Measurements from ENCODE around the gene CALML5.

The CALML5 gene

DNA sequence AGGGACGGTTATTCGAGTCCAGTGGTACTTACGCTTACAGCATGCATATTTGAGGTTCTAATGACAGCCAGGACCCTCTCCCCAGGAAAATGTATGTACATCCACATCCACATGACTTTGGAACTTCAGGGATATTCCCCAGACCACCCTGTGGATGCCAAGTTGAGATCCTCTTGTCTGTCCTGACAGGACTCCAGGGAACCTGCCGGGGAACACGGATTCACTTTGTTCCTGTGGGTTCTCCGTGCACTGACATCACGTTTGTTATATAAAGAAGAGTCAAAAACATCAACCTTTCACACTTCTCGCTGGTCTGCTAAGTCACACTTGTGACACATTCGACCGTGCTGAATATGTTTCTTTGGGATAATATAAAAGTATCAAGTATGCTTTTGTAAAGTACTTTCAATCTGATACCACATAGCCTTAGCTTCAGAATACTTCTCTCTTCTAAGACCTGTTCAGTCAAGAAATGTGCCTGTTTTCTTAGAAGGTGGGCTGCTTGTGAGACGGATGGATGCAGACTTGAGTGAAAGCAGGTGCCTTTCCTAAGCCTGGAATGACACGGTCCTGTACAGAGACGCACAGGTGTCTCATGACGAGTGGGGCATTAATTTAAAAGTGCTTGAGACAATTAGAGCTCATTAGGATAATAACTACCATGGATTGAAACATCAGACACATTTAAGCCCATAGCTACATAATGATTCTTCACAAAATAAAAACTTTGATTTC is 38.7 kb downstream of the CALML5 start:
- DNase-seq = no peak

- DNase-seq = no peak
These were observed 40.2 kb downstream of the CALML5 start for GRCh38 chr10:5458949-5459747.

DNA sequence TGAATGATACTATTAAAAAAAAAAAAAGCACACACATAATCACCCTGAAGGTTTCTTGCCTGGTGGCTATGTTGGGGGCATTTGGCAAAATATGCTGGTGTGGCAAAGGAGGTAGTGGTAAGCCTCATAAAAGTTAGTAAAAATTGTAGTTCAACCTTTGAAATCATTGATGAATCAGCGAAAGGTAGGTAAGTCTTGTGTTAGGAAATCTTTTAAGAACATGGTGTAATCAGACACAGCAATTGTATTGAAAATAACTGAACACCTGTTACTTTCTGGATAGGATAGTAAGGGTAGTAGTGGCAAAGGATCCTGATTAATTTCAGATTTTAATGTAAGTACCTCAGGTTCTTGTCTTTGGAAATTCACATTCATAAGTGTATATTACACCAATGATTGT is 40.9 kb downstream of the CALML5 start:
- DNase-seq = no peak

GRCh38 chr10:5457741-5458140 is 41.6 kb downstream of the CALML5 start:
- no peak for DNase-seq

- DNase-seq = no peak
These were observed 42.8 kb downstream of the CALML5 start for GRCh38 chr10:5456563-5456962.

DNA sequence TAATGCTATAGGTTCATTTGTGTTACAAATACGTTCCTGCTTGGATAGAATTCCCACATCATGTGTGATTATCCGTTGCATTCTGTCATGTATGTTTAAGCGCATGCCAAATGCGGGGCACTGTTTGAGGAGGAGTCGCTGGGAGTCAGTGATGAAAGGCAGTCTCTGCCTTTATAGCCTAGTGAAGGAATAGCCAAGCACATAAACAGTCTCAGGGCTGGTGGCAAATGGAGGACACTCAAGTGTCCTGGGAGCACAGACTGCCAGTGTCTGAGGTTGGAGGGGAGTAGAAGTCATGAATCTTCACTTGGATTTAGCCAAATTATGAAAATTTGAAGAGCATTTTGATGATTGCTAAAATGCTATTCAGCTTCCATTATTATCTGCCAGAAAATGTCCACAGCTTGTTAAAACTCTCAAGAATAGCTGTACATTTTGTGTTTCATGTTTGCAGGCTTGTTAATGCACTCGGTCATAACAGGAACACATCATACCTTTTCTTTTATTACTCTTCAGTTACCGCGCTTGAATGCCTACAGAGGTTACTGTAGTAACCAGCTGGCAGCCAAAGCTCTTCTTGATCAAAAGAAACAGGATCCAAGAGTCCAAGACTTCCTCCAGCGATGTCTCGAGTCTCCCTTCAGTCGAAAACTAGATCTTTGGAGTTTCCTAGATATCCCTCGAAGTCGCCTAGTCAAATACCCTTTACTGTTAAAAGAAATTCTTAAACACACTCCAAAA is 45.5 kb downstream of the CALML5 start:
- DNase-seq = no peak

GRCh38 chr10:5450605-5451384 is 48.6 kb downstream of the CALML5 start:
- no peak for DNase-seq

DNA sequence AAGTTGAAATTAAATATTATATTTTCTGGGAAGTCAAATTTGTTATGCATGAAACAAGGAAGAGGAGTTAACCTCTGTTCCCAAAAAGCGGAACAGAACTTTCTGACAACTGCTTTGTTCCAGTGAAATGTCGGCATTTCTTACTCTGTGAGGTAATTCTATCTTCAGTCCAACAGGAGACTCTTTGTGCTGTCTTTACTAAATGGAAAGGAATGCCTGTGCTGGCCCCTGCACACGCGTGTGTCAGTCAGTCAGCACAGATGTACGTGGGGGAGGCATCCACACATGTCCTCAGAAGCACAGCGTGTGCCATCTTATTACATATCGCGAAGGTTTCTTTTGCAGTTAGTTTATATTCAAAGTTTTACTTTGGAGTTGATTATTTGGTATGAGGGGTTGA is 49.5 kb downstream of the CALML5 start:
- DNase-seq = no peak

- no peak for DNase-seq
These were observed 50.1 kb downstream of the CALML5 start for GRCh38 chr10:5449227-5449626.

Data from retina (tissue), 1 donor.